Mesothelial cell of epicardium (in vitro differentiated cells): ENCODE data around the gene ADAM22. TPM values are rescaled to one million over a fixed set of nuclear protein-coding genes. Genes with fewer than 3 reads are reported as not detected.

Source experiments
- DNase-seq, 2 experiments: peaks; one replicate each; pipeline ENCODE4 v3.0.0; 2021; ENCODE audit warnings: low spot score in 2 of 2; ENCODE audit not compliant: unreplicated experiment in 2 of 2
- H3K27ac Mint-ChIP-seq: 2 replicates; pipeline ENCODE4 v1.8.0; 2021; ENCODE audit warnings: mixed read lengths
- H3K27me3 Mint-ChIP-seq: 2 replicates; pipeline ENCODE4 v1.8.0; 2021; ENCODE audit warnings: low read depth, mixed read lengths
- H3K36me3 Mint-ChIP-seq: 2 replicates; pipeline ENCODE4 v1.8.0; 2021; ENCODE audit warnings: mixed read lengths
- H3K4me1 Mint-ChIP-seq: 2 replicates; pipeline ENCODE4 v1.8.0; 2021; ENCODE audit warnings: mixed read lengths
- H3K4me3 Mint-ChIP-seq: 2 replicates; pipeline ENCODE4 v1.8.0; 2021; ENCODE audit warnings: mild to moderate bottlenecking, moderate library complexity, mixed read lengths
- H3K9me3 Mint-ChIP-seq: 2 replicates; pipeline ENCODE4 v1.8.0; 2021; ENCODE audit warnings: mixed read lengths
- CTCF ChIP-seq: fragments of 200-600 bp; sonication (generic); IDR thresholded peaks from one replicate; pipeline ENCODE4 v1.5.0; 2021; ENCODE audit warnings: antibody characterized with exemption; ENCODE audit not compliant: unreplicated experiment
- total RNA-seq: library from RNA; stranded (reverse); gene quantifications from 3 replicates; pipeline ENCODE4 v1.2.1, GENCODE V29; 2021

The ADAM22 gene
- total RNA-seq, 1 donor from 2014 or later, result 6.3 TPM

- no peak for TF ChIP-seq CTCF
- no peak overlapping the region for H3K27ac Mint-ChIP-seq
- peaks cover 8% of the 10 kb centered on the region for H3K4me1 Mint-ChIP-seq
- H3K36me3 Mint-ChIP-seq, result no peaks in the 10 kb centered on the region
- no peaks in the 10 kb centered on the region for H3K9me3 Mint-ChIP-seq
- DNase-seq, result no peak
- H3K27me3 Mint-ChIP-seq, result no peaks in the 10 kb centered on the region
- H3K4me3 Mint-ChIP-seq, result no peak overlapping the region
Measured at GRCh38 chr7:88044069-88044468, 110.0 kb downstream of the ADAM22 start.

DNA sequence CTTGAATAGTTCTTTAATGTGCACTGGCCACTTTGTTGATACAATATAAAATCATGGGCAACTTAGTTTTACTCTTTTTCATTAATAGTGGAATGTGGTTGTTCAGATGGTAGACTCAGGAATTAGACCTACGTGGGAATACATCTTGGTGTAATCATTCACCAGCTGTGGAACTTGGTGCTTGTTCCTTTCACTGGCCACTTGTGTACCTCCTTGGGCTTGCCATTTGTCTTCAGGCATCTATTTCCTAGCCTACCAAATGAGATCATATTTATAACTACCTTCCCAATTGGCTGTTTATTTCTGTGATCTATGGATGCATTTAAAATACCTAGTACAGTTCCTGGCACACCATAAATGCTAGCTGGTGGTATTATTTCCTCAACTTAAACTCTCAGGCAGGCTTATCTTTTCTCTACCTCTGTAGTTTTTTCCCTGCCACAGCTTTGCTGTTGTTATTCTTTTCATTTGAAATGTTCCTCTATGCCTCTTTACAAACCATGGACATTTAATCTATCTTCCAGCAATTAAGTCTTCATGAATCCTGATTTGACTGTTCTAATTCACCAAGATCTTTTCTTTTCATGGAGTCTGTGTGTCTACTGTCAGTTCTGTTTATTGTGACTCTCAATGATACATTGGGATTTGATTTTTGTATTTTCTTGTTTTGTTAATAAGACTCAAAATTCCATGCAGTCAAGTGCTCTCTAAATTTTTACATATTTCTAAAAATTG is 113.0 kb downstream of the ADAM22 start:
- H3K9me3 Mint-ChIP-seq, result no peaks in the 10 kb centered on the region
- H3K27me3 Mint-ChIP-seq, result no peaks in the 10 kb centered on the region
- no peak overlapping the region for H3K27ac Mint-ChIP-seq
- no peaks in the 10 kb centered on the region for H3K36me3 Mint-ChIP-seq
- H3K4me1 Mint-ChIP-seq, result peaks cover 5% of the 10 kb centered on the region
- no peak for DNase-seq
- no peak for TF ChIP-seq CTCF
- no peak overlapping the region for H3K4me3 Mint-ChIP-seq

- no peaks in the 10 kb centered on the region for H3K4me1 Mint-ChIP-seq
- H3K9me3 Mint-ChIP-seq, result peaks cover 12% of the 10 kb centered on the region
- DNase-seq, result no peak
- H3K27me3 Mint-ChIP-seq, result no peaks in the 10 kb centered on the region
- H3K27ac Mint-ChIP-seq, result no peak overlapping the region
- H3K4me3 Mint-ChIP-seq, result no peak overlapping the region
- peaks cover 2% of the 10 kb centered on the region for H3K36me3 Mint-ChIP-seq
- no peak for TF ChIP-seq CTCF
Measured at GRCh38 chr7:88057655-88058054, 123.6 kb downstream of the ADAM22 start.

GRCh38 chr7:88062238-88062637 is 128.2 kb downstream of the ADAM22 start:
- H3K9me3 Mint-ChIP-seq, result peaks cover 12% of the 10 kb centered on the region
- no peak overlapping the region for H3K4me3 Mint-ChIP-seq
- H3K27me3 Mint-ChIP-seq, result no peaks in the 10 kb centered on the region
- no peaks in the 10 kb centered on the region for H3K4me1 Mint-ChIP-seq
- peaks cover 2% of the 10 kb centered on the region for H3K36me3 Mint-ChIP-seq
- no peak for TF ChIP-seq CTCF
- DNase-seq, result no peak
- H3K27ac Mint-ChIP-seq, result no peak overlapping the region

GRCh38 chr7:88069093-88069492 is 135.0 kb downstream of the ADAM22 start:
- Mint-ChIP-seq H3K27me3 (no peaks in the 10 kb centered on the region), H3K27ac (no peak overlapping the region), H3K4me3 (no peak overlapping the region), H3K36me3 (no peaks in the 10 kb centered on the region), H3K4me1 (no peaks in the 10 kb centered on the region), H3K9me3 (peaks cover 5% of the 10 kb centered on the region)
- no peak for TF ChIP-seq CTCF
- no peak for DNase-seq
